ENCODE data around the gene KRT4. TPM values are rescaled to one million over a fixed set of nuclear protein-coding genes. Genes with fewer than 3 reads are reported as not detected.
"Not testable (repeated sequence)": the region's sequence is repeated elsewhere in the genome, so short reads cannot be mapped to it uniquely, and the experiment has no call there.

The KRT4 gene
- polyA plus RNA-seq, 3 donors = not detected

DNA sequence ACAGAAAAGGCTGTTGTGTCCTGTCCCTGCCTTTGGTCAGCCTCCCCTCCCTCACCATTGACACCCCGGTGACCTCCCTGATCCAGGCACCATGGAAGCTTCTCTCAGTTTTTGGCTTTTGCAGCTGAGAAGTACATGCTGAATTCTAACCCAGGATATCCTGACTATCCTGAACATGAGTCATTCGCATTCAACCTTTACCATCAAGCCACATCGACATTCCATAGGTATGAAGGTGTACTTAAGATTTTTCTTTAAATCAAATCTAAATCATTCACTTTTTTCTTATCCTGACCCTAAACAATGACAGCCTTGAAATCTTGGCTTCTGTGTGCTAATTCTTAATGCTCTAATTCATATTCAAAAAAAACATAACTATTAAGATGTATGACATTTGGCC, 43.6 kb upstream of the KRT4 start:
- H3K27ac ChIP-seq (ENCODE audit: low read depth in 1 of 2, low read length in 2 of 2) = no peak overlapping the region
- no peak for DNase-seq
- H2AFZ ChIP-seq (ENCODE audit: insufficient read depth, low read depth, low read length, poor library complexity, severe bottlenecking) = no peak overlapping the region
- H3K79me2 ChIP-seq (ENCODE audit: insufficient read depth, low read length) = no peaks in the 10 kb centered on the region
- no peaks in the 10 kb centered on the region for H3K9me3 ChIP-seq (replicated peaks in 1 of 2; ENCODE audit: control insufficient read depth in 1 of 2, insufficient read depth in 1 of 2, low read length in 2 of 2)
- Mint-ChIP-seq H3K9me3 (no peaks in the 10 kb centered on the region), H3K4me3 (no peak overlapping the region), H3K27me3 (ENCODE audit: low read depth in 3 of 3) (peaks cover 6 to 21% (median 16%) of the 10 kb centered on the region in 3 donors), H3K4me1 (peaks cover 16% of the 10 kb centered on the region), H3K36me3 (no peaks in the 10 kb centered on the region), H3K27ac (no peak overlapping the region)
- 80% methylated on average over 1 of the region's 3 CpGs for WGBS (ENCODE audit: insufficient coverage)
- H3K4me2 ChIP-seq (replicated peaks; ENCODE audit: extremely low read depth, low read length, poor library complexity, severe bottlenecking) = no peak overlapping the region
- no peak overlapping the region for H3K9ac ChIP-seq (ENCODE audit: insufficient read depth, low read length, poor library complexity, severe bottlenecking)
- no peaks in the 10 kb centered on the region for H4K20me1 ChIP-seq (ENCODE audit: insufficient read depth, low read length)
- intact Hi-C loops (cut with micrococcal nuclease) = no loop called here
- H3K36me3 ChIP-seq (replicated peaks in 1 of 2; ENCODE audit: control insufficient read depth in 1 of 2, insufficient read depth in 2 of 2, low read length in 2 of 2) = no peaks in the 10 kb centered on the region
- H3K4me3 ChIP-seq (replicated peaks in 1 of 3; ENCODE audit: low read depth in 2 of 3, low read length in 3 of 3) = no peak overlapping the region
- TF ChIP-seq, protein P1, sequence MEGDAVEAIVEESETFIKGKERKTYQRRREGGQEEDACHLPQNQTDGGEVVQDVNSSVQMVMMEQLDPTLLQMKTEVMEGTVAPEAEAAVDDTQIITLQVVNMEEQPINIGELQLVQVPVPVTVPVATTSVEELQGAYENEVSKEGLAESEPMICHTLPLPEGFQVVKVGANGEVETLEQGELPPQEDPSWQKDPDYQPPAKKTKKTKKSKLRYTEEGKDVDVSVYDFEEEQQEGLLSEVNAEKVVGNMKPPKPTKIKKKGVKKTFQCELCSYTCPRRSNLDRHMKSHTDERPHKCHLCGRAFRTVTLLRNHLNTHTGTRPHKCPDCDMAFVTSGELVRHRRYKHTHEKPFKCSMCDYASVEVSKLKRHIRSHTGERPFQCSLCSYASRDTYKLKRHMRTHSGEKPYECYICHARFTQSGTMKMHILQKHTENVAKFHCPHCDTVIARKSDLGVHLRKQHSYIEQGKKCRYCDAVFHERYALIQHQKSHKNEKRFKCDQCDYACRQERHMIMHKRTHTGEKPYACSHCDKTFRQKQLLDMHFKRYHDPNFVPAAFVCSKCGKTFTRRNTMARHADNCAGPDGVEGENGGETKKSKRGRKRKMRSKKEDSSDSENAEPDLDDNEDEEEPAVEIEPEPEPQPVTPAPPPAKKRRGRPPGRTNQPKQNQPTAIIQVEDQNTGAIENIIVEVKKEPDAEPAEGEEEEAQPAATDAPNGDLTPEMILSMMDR (IDR thresholded peaks at IDR 0.05) = no peak
- H3K27me3 ChIP-seq (ENCODE audit: control insufficient read depth in 2 of 2, insufficient read depth in 2 of 2, low read length in 2 of 2) = peaks cover 0 to 2% of the 10 kb centered on the region in 2 donors
- peaks cover 8 to 9% of the 10 kb centered on the region in 2 donors for H3K4me1 ChIP-seq (ENCODE audit: control insufficient read depth in 1 of 2, insufficient read depth in 2 of 2, low read length in 2 of 2)

GRCh38 chr12:52856787-52857186, 42.9 kb upstream of the KRT4 start:
- Mint-ChIP-seq H3K9me3 (no peaks in the 10 kb centered on the region), H3K36me3 (no peaks in the 10 kb centered on the region), H3K4me3 (no peak overlapping the region), H3K27me3 (ENCODE audit: low read depth in 3 of 3) (peaks cover 10 to 26% (median 19%) of the 10 kb centered on the region in 3 donors), H3K27ac (no peak overlapping the region), H3K4me1 (peaks cover 16% of the 10 kb centered on the region)
- no peak overlapping the region for H2AFZ ChIP-seq (ENCODE audit: insufficient read depth, low read depth, low read length, poor library complexity, severe bottlenecking)
- no peaks in the 10 kb centered on the region for H4K20me1 ChIP-seq (ENCODE audit: insufficient read depth, low read length)
- peaks cover 0 to 2% of the 10 kb centered on the region in 2 donors for H3K27me3 ChIP-seq (ENCODE audit: control insufficient read depth in 2 of 2, insufficient read depth in 2 of 2, low read length in 2 of 2)
- TF ChIP-seq, protein P1 (IDR thresholded peaks at IDR 0.05) = no peak
- H3K27ac ChIP-seq (ENCODE audit: low read depth in 1 of 2, low read length in 2 of 2) = no peak overlapping the region
- intact Hi-C loops (cut with micrococcal nuclease) = no loop called here
- H3K9me3 ChIP-seq (replicated peaks in 1 of 2; ENCODE audit: control insufficient read depth in 1 of 2, insufficient read depth in 1 of 2, low read length in 2 of 2) = no peaks in the 10 kb centered on the region
- peaks cover 8 to 9% of the 10 kb centered on the region in 2 donors for H3K4me1 ChIP-seq (ENCODE audit: control insufficient read depth in 1 of 2, insufficient read depth in 2 of 2, low read length in 2 of 2)
- no peak overlapping the region for H3K4me3 ChIP-seq (replicated peaks in 1 of 3; ENCODE audit: low read depth in 2 of 3, low read length in 3 of 3)
- H3K79me2 ChIP-seq (ENCODE audit: insufficient read depth, low read length) = no peaks in the 10 kb centered on the region
- DNase-seq = no peak
- H3K9ac ChIP-seq (ENCODE audit: insufficient read depth, low read length, poor library complexity, severe bottlenecking) = no peak overlapping the region
- 100% methylated on average over 1 of the region's 3 CpGs for WGBS (ENCODE audit: insufficient coverage)
- H3K4me2 ChIP-seq (replicated peaks; ENCODE audit: extremely low read depth, low read length, poor library complexity, severe bottlenecking) = no peak overlapping the region
- H3K36me3 ChIP-seq (replicated peaks in 1 of 2; ENCODE audit: control insufficient read depth in 1 of 2, insufficient read depth in 2 of 2, low read length in 2 of 2) = no peaks in the 10 kb centered on the region

GRCh38 chr12:52856077-52856476, 42.2 kb upstream of the KRT4 start:
- peaks cover 13% of the 10 kb centered on the region for H3K4me1 Mint-ChIP-seq
- H3K79me2 ChIP-seq (ENCODE audit: insufficient read depth, low read length); H3K9me3 Mint-ChIP-seq; H3K4me1 ChIP-seq (ENCODE audit: control insufficient read depth in 1 of 2, insufficient read depth in 2 of 2, low read length in 2 of 2); H2AFZ ChIP-seq (ENCODE audit: insufficient read depth, low read depth, low read length, poor library complexity, severe bottlenecking); H4K20me1 ChIP-seq (ENCODE audit: insufficient read depth, low read length); H3K27ac Mint-ChIP-seq; H3K4me3 Mint-ChIP-seq; H3K36me3 ChIP-seq (replicated peaks in 1 of 2; ENCODE audit: control insufficient read depth in 1 of 2, insufficient read depth in 2 of 2, low read length in 2 of 2); intact Hi-C loops (cut with micrococcal nuclease); H3K27me3 ChIP-seq (ENCODE audit: control insufficient read depth in 2 of 2, insufficient read depth in 2 of 2, low read length in 2 of 2); H3K36me3 Mint-ChIP-seq; H3K4me3 ChIP-seq (replicated peaks in 1 of 3; ENCODE audit: low read depth in 2 of 3, low read length in 3 of 3); H3K4me2 ChIP-seq (replicated peaks; ENCODE audit: extremely low read depth, low read length, poor library complexity, severe bottlenecking); H3K9me3 ChIP-seq (replicated peaks in 1 of 2; ENCODE audit: control insufficient read depth in 1 of 2, insufficient read depth in 1 of 2, low read length in 2 of 2); H3K27ac ChIP-seq (ENCODE audit: low read depth in 1 of 2, low read length in 2 of 2); H3K9ac ChIP-seq (ENCODE audit: insufficient read depth, low read length, poor library complexity, severe bottlenecking); DNase-seq: not testable (repeated sequence)
- H3K27me3 Mint-ChIP-seq (ENCODE audit: low read depth in 3 of 3) = peaks cover 12 to 28% (median 19%) of the 10 kb centered on the region in 3 donors
- no CpG with 5 or more reads among the region's 2 CpGs for WGBS (ENCODE audit: insufficient coverage)

Measured in CD14-positive monocyte (primary cell).